ENCODE measurements around the gene CLN3. TPM values are rescaled to one million over a fixed set of nuclear protein-coding genes. Genes with fewer than 3 reads are reported as not detected.
A peak's percentile ranks its signal among the peaks of the same experiment; 100 is the strongest.
"Not testable (repeated sequence)": the region's sequence is repeated elsewhere in the genome, so short reads cannot be mapped to it uniquely, and the experiment has no call there.

CLN3 gene
- polyA plus RNA-seq, 3 donors, result 37.0 to 113 (median 50.2) TPM

GRCh38 chr16:28502290-28502689 is 10.4 kb upstream of the CLN3 start:
- peaks cover 29 to 48% of the 10 kb centered on the region in 2 donors for H3K4me1 ChIP-seq (ENCODE audit: control insufficient read depth in 1 of 2, insufficient read depth in 2 of 2, low read length in 2 of 2)
- H3K9ac ChIP-seq (ENCODE audit: insufficient read depth, low read length, poor library complexity, severe bottlenecking), result no peak overlapping the region
- H3K9me3 Mint-ChIP-seq, result peaks cover 0 to 3% (median 0%) of the 10 kb centered on the region in 7 donors
- no peak overlapping the region for H3K27ac Mint-ChIP-seq
- 91% methylated on average over 2 of the region's 2 CpGs for WGBS (ENCODE audit: insufficient coverage)
- peaks cover 32 to 45% of the 10 kb centered on the region in 2 donors for H3K36me3 Mint-ChIP-seq
- no peak overlapping the region for H3K4me3 Mint-ChIP-seq
- intact Hi-C loops (cut with micrococcal nuclease), result no loop called here
- TF ChIP-seq CTCF (IDR thresholded peaks at IDR 0.05), result no peak
- peaks cover 33 to 60% of the 10 kb centered on the region in 2 donors for H3K36me3 ChIP-seq (replicated peaks in 1 of 2; ENCODE audit: control insufficient read depth in 1 of 2, insufficient read depth in 2 of 2, low read length in 2 of 2)
- peaks cover 20% of the 10 kb centered on the region for H3K79me2 ChIP-seq (ENCODE audit: insufficient read depth, low read length)
- no peak overlapping the region for H3K4me2 ChIP-seq (replicated peaks; ENCODE audit: extremely low read depth, low read length, poor library complexity, severe bottlenecking)
- DNase-seq, result no peak
- no peak overlapping the region for H2AFZ ChIP-seq (ENCODE audit: insufficient read depth, low read depth, low read length, poor library complexity, severe bottlenecking)
- H3K27ac ChIP-seq (ENCODE audit: low read depth in 1 of 2, low read length in 2 of 2), result no peak overlapping the region
- H3K27me3 Mint-ChIP-seq (ENCODE audit: low read depth in 3 of 3), result peaks cover 0 to 1% (median 0%) of the 10 kb centered on the region in 3 donors
- peaks cover 48% of the 10 kb centered on the region for H3K4me1 Mint-ChIP-seq
- H3K9me3 ChIP-seq (replicated peaks in 1 of 2; ENCODE audit: control insufficient read depth in 1 of 2, insufficient read depth in 1 of 2, low read length in 2 of 2), result no peaks in the 10 kb centered on the region
- H4K20me1 ChIP-seq (ENCODE audit: insufficient read depth, low read length), result peaks cover 39% of the 10 kb centered on the region
- no peak overlapping the region for H3K4me3 ChIP-seq (replicated peaks in 1 of 3; ENCODE audit: low read depth in 2 of 3, low read length in 3 of 3)
- no peaks in the 10 kb centered on the region for H3K27me3 ChIP-seq (ENCODE audit: control insufficient read depth in 2 of 2, insufficient read depth in 2 of 2, low read length in 2 of 2)

- H3K27me3 ChIP-seq (ENCODE audit: control insufficient read depth in 2 of 2, insufficient read depth in 2 of 2, low read length in 2 of 2), result no peaks in the 10 kb centered on the region
- TF ChIP-seq CTCF (IDR thresholded peaks at IDR 0.05), result no peak
- Mint-ChIP-seq H3K36me3 (peaks cover 40 to 52% of the 10 kb centered on the region in 2 donors), H3K27me3 (ENCODE audit: low read depth in 3 of 3) (peaks cover 0 to 1% (median 0%) of the 10 kb centered on the region in 3 donors), H3K4me1 (peaks cover 48% of the 10 kb centered on the region), H3K27ac (no peak overlapping the region), H3K9me3 (peaks cover 0 to 3% (median 0%) of the 10 kb centered on the region in 7 donors), H3K4me3 (no peak overlapping the region)
- H3K4me1 ChIP-seq (ENCODE audit: control insufficient read depth in 1 of 2, insufficient read depth in 2 of 2, low read length in 2 of 2), result peaks cover 29 to 48% of the 10 kb centered on the region in 2 donors
- peaks cover 47% of the 10 kb centered on the region for H4K20me1 ChIP-seq (ENCODE audit: insufficient read depth, low read length)
- peaks cover 40 to 68% of the 10 kb centered on the region in 2 donors for H3K36me3 ChIP-seq (replicated peaks in 1 of 2; ENCODE audit: control insufficient read depth in 1 of 2, insufficient read depth in 2 of 2, low read length in 2 of 2)
- no peak overlapping the region for H3K27ac ChIP-seq (ENCODE audit: low read depth in 1 of 2, low read length in 2 of 2)
- no peak overlapping the region for H3K4me2 ChIP-seq (replicated peaks; ENCODE audit: extremely low read depth, low read length, poor library complexity, severe bottlenecking)
- H2AFZ ChIP-seq (ENCODE audit: insufficient read depth, low read depth, low read length, poor library complexity, severe bottlenecking), result no peak overlapping the region
- intact Hi-C loops (cut with micrococcal nuclease), result no loop called here
- no peak for DNase-seq
- no peak overlapping the region for H3K9ac ChIP-seq (ENCODE audit: insufficient read depth, low read length, poor library complexity, severe bottlenecking)
- no peaks in the 10 kb centered on the region for H3K9me3 ChIP-seq (replicated peaks in 1 of 2; ENCODE audit: control insufficient read depth in 1 of 2, insufficient read depth in 1 of 2, low read length in 2 of 2)
- H3K79me2 ChIP-seq (ENCODE audit: insufficient read depth, low read length), result peaks cover 26% of the 10 kb centered on the region
- WGBS (ENCODE audit: insufficient coverage), result 86% methylated on average over 9 of the region's 19 CpGs
- H3K4me3 ChIP-seq (replicated peaks in 1 of 3; ENCODE audit: low read depth in 2 of 3, low read length in 3 of 3), result no peak overlapping the region
These were observed 9.7 kb upstream of the CLN3 start for GRCh38 chr16:28501258-28502232.

- not testable (repeated sequence) for H3K4me3 Mint-ChIP-seq
- peaks cover 55% of the 10 kb centered on the region for H4K20me1 ChIP-seq (ENCODE audit: insufficient read depth, low read length)
- WGBS (ENCODE audit: insufficient coverage), result 96% methylated on average over 8 of the region's 18 CpGs
These were observed 8.8 kb upstream of the CLN3 start for GRCh38 chr16:28500476-28501180.

More at GRCh38 chr16:28500476-28501180, 8.8 kb upstream of the CLN3 start:
- H3K9me3 Mint-ChIP-seq; H3K4me2 ChIP-seq (replicated peaks; ENCODE audit: extremely low read depth, low read length, poor library complexity, severe bottlenecking); H3K9ac ChIP-seq (ENCODE audit: insufficient read depth, low read length, poor library complexity, severe bottlenecking); H3K27me3 Mint-ChIP-seq (ENCODE audit: low read depth in 3 of 3); H2AFZ ChIP-seq (ENCODE audit: insufficient read depth, low read depth, low read length, poor library complexity, severe bottlenecking); intact Hi-C loops (cut with micrococcal nuclease); DNase-seq; H3K27me3 ChIP-seq (ENCODE audit: control insufficient read depth in 2 of 2, insufficient read depth in 2 of 2, low read length in 2 of 2); H3K9me3 ChIP-seq (replicated peaks in 1 of 2; ENCODE audit: control insufficient read depth in 1 of 2, insufficient read depth in 1 of 2, low read length in 2 of 2); H3K4me3 ChIP-seq (replicated peaks in 1 of 3; ENCODE audit: low read depth in 2 of 3, low read length in 3 of 3): not testable (repeated sequence)
- Mint-ChIP-seq H3K36me3 (peaks cover 45 to 60% of the 10 kb centered on the region in 2 donors), H3K4me1 (peaks cover 48% of the 10 kb centered on the region), H3K27ac (peak overlapping the region in 6 of 7 donors; percentile 51 to 82 (median 76))
- peaks cover 33% of the 10 kb centered on the region for H3K79me2 ChIP-seq (ENCODE audit: insufficient read depth, low read length)
- H3K27ac ChIP-seq (ENCODE audit: low read depth in 1 of 2, low read length in 2 of 2), result peak overlapping the region; percentile 16 to 99
- H3K36me3 ChIP-seq (replicated peaks in 1 of 2; ENCODE audit: control insufficient read depth in 1 of 2, insufficient read depth in 2 of 2, low read length in 2 of 2), result peaks cover 40 to 71% of the 10 kb centered on the region in 2 donors
- H3K4me1 ChIP-seq (ENCODE audit: control insufficient read depth in 1 of 2, insufficient read depth in 2 of 2, low read length in 2 of 2), result peaks cover 29 to 48% of the 10 kb centered on the region in 2 donors
